Measurements from ENCODE around the gene PRKCB. TPM values are rescaled to one million over a fixed set of nuclear protein-coding genes. Genes with fewer than 3 reads are reported as not detected.

PRKCB gene
- total RNA-seq, 1 donor from 2014 or later: not detected

- Mint-ChIP-seq H3K27ac (ENCODE audit: unreplicated experiment) (no peak overlapping the region), H3K4me3 (ENCODE audit: unreplicated experiment) (no peak overlapping the region)
Measured at GRCh38 chr16:24074574-24074973, 238.8 kb downstream of the PRKCB start.

GRCh38 chr16:24075302-24075701 is 239.5 kb downstream of the PRKCB start:
- Mint-ChIP-seq H3K27ac (ENCODE audit: unreplicated experiment) (no peak overlapping the region), H3K27me3 (ENCODE audit: unreplicated experiment) (no peaks in the 10 kb centered on the region), H3K4me1 (ENCODE audit: unreplicated experiment) (no peaks in the 10 kb centered on the region), H3K36me3 (ENCODE audit: unreplicated experiment) (no peaks in the 10 kb centered on the region), H3K9me3 (ENCODE audit: unreplicated experiment) (no peaks in the 10 kb centered on the region), H3K4me3 (ENCODE audit: unreplicated experiment) (no peak overlapping the region)
- TF ChIP-seq CTCF (IDR thresholded peaks at IDR 0.05): no peak
- DNase-seq (ENCODE audit: extremely low spot score, unreplicated experiment): no peak

More at GRCh38 chr16:24074574-24074973, 238.8 kb downstream of the PRKCB start:
- H3K9me3 Mint-ChIP-seq (ENCODE audit: unreplicated experiment): no peaks in the 10 kb centered on the region
- no peak for TF ChIP-seq CTCF (IDR thresholded peaks at IDR 0.05)
- no peaks in the 10 kb centered on the region for H3K27me3 Mint-ChIP-seq (ENCODE audit: unreplicated experiment)
- no peaks in the 10 kb centered on the region for H3K4me1 Mint-ChIP-seq (ENCODE audit: unreplicated experiment)
- DNase-seq (ENCODE audit: extremely low spot score, unreplicated experiment): no peak
- no peaks in the 10 kb centered on the region for H3K36me3 Mint-ChIP-seq (ENCODE audit: unreplicated experiment)

GRCh38 chr16:24075931-24076716 is 240.3 kb downstream of the PRKCB start:
- H3K27me3 Mint-ChIP-seq (ENCODE audit: unreplicated experiment): no peaks in the 10 kb centered on the region
- no peak overlapping the region for H3K27ac Mint-ChIP-seq (ENCODE audit: unreplicated experiment)
- peak; percentile 56 for DNase-seq (ENCODE audit: extremely low spot score, unreplicated experiment)
- H3K4me1 Mint-ChIP-seq (ENCODE audit: unreplicated experiment): no peaks in the 10 kb centered on the region
- H3K36me3 Mint-ChIP-seq (ENCODE audit: unreplicated experiment): no peaks in the 10 kb centered on the region
- TF ChIP-seq CTCF (IDR thresholded peaks at IDR 0.05): no peak
- H3K4me3 Mint-ChIP-seq (ENCODE audit: unreplicated experiment): no peak overlapping the region
- no peaks in the 10 kb centered on the region for H3K9me3 Mint-ChIP-seq (ENCODE audit: unreplicated experiment)

GRCh38 chr16:24077292-24077691 is 241.5 kb downstream of the PRKCB start:
- H3K27ac Mint-ChIP-seq (ENCODE audit: unreplicated experiment): no peak overlapping the region
- no peaks in the 10 kb centered on the region for H3K27me3 Mint-ChIP-seq (ENCODE audit: unreplicated experiment)
- no peak overlapping the region for H3K4me3 Mint-ChIP-seq (ENCODE audit: unreplicated experiment)
- H3K36me3 Mint-ChIP-seq (ENCODE audit: unreplicated experiment): no peaks in the 10 kb centered on the region
- TF ChIP-seq CTCF (IDR thresholded peaks at IDR 0.05): no peak
- no peaks in the 10 kb centered on the region for H3K4me1 Mint-ChIP-seq (ENCODE audit: unreplicated experiment)
- H3K9me3 Mint-ChIP-seq (ENCODE audit: unreplicated experiment): no peaks in the 10 kb centered on the region
- no peak for DNase-seq (ENCODE audit: extremely low spot score, unreplicated experiment)

- Mint-ChIP-seq H3K27ac (ENCODE audit: unreplicated experiment) (no peak overlapping the region), H3K36me3 (ENCODE audit: unreplicated experiment) (no peaks in the 10 kb centered on the region), H3K4me3 (ENCODE audit: unreplicated experiment) (no peak overlapping the region), H3K9me3 (ENCODE audit: unreplicated experiment) (no peaks in the 10 kb centered on the region), H3K27me3 (ENCODE audit: unreplicated experiment) (no peaks in the 10 kb centered on the region), H3K4me1 (ENCODE audit: unreplicated experiment) (no peaks in the 10 kb centered on the region)
- TF ChIP-seq CTCF (IDR thresholded peaks at IDR 0.05): no peak
- no peak for DNase-seq (ENCODE audit: extremely low spot score, unreplicated experiment)
Measured at GRCh38 chr16:24077966-24078365, 242.2 kb downstream of the PRKCB start.
